Dermis blood vessel endothelial cell (primary cell): Measurements from ENCODE around the gene ABCA12. TPM values are rescaled to one million over a fixed set of nuclear protein-coding genes. Genes with fewer than 3 reads are reported as not detected.
"Not testable (repeated sequence)": the region's sequence is repeated elsewhere in the genome, so short reads cannot be mapped to it uniquely, and the experiment has no call there.

ENCODE experiments used
- DNase-seq: peaks from one replicate; pipeline ENCODE4 v3.0.0; 2010
- total RNA-seq: library from RNA; depleted of rRNA; stranded (reverse); fragments of >200 nt; gene quantifications from 2 replicates; pipeline ENCODE4 v1.2.3, GENCODE V29; 2014

The ABCA12 gene
- total RNA-seq, result under 0.01 and 0.33 TPM in 2 replicates

- DNase-seq, result no peak
Observed at GRCh38 chr2:215138479-215138878, at the start of gene ABCA12. TSS of gene ABCA12 (minus strand) at chr2:215138626. CDS start at chr2:215138208, 418 bp downstream.

- DNase-seq, result peak; percentile 5
Observed at GRCh38 chr2:215188078-215188477, 49.7 kb upstream of the ABCA12 start.

GRCh38 chr2:215186021-215186420 lies 47.6 kb upstream of the ABCA12 start:
- no peak for DNase-seq

- DNase-seq, result peak; percentile 12
Observed at GRCh38 chr2:215178121-215178520, 39.7 kb upstream of the ABCA12 start.

- no peak for DNase-seq
Observed at GRCh38 chr2:215171796-215172195, 33.4 kb upstream of the ABCA12 start.

- DNase-seq, result no peak
Observed at GRCh38 chr2:215171151-215171550, 32.7 kb upstream of the ABCA12 start.

GRCh38 chr2:215166505-215166904 lies 28.1 kb upstream of the ABCA12 start:
- DNase-seq, result not testable (repeated sequence)

- DNase-seq, result not testable (repeated sequence)
Observed at GRCh38 chr2:215163319-215163718, 24.9 kb upstream of the ABCA12 start.

- no peak for DNase-seq
Observed at GRCh38 chr2:215161301-215161829, 22.9 kb upstream of the ABCA12 start.

GRCh38 chr2:215160081-215160480 lies 21.7 kb upstream of the ABCA12 start:
- DNase-seq, result no peak

GRCh38 chr2:215156453-215156852 lies 18.0 kb upstream of the ABCA12 start:
- no peak for DNase-seq

GRCh38 chr2:215149894-215150293 lies 11.5 kb upstream of the ABCA12 start:
- DNase-seq, result no peak

GRCh38 chr2:215149486-215149885 lies 11.1 kb upstream of the ABCA12 start:
- no peak for DNase-seq

GRCh38 chr2:215149060-215149459 lies 10.6 kb upstream of the ABCA12 start:
- no peak for DNase-seq

GRCh38 chr2:215145611-215146010 lies 7.2 kb upstream of the ABCA12 start:
- DNase-seq, result no peak

GRCh38 chr2:215144106-215144875 lies 5.9 kb upstream of the ABCA12 start:
- no peak for DNase-seq

GRCh38 chr2:215143458-215143857 lies 5.0 kb upstream of the ABCA12 start:
- DNase-seq, result no peak

GRCh38 chr2:215141706-215142105 lies 3.3 kb upstream of the ABCA12 start:
- no peak for DNase-seq

GRCh38 chr2:215140166-215140707 lies 1.8 kb upstream of the ABCA12 start:
- DNase-seq, result no peak

GRCh38 chr2:215137741-215138340 lies 585 bp downstream of the ABCA12 start:
- DNase-seq, result no peak

GRCh38 chr2:215137329-215137686 lies 1.1 kb downstream of the ABCA12 start:
- DNase-seq, result no peak

GRCh38 chr2:215136669-215137328 lies 1.6 kb downstream of the ABCA12 start:
- no peak for DNase-seq

- DNase-seq, result no peak
Observed at GRCh38 chr2:215120401-215120800, 18.0 kb downstream of the ABCA12 start.
